Stromal cell of bone marrow (primary cell): ENCODE results near the gene MBD3L2B.

Experiments used
- DNase-seq: peaks from one replicate; pipeline ENCODE4 v3.0.0-alpha.2; 2012; ENCODE audit warnings: low read depth

The MBD3L2B gene

DNA sequence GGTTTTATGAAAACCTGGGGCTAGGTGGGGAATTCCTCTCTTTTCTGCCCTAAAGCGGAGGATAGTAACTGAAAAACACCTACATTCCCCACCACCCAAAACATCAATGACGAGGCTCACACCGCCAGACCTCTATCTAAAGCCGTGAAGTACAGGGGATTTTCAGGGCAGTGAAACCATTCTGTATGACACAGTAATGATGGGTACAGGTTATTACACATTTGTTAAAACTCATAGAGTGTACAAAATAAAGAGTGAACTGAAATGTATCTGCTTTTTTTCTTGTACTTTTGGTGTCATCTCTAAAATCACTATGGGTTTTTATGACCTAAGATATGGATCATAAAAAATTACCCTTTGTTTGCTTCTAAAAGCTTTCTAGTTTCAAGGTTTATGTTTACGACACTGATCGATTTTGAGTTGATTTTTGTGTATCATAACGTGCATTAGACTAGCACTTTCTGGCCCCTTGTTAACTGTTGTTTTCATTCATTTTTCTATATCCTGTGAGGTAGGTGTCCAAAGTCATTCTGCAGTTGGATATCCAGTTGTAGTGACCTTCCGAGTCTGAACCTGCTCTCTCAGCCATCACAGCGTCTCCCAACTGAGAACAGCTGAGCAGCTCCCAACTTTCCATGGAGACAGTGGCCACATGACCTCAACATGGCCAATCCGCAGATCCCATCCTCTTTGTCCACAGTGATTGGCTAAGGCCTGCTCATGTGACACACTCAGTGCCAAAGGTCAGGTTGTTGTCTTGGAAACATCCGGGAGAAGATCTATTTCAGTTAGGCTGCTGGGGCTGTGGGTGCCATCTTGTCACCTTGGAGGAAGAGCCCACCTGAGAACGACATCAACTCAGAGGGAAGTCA, 10.3 kb downstream of the MBD3L2B start:
- DNase-seq, result no peak

- no peak for DNase-seq
These were observed 13.4 kb downstream of the MBD3L2B start for GRCh38 chr19:7007859-7008258.

GRCh38 chr19:7006135-7006704, 15.0 kb downstream of the MBD3L2B start:
- no peak for DNase-seq

- no peak for DNase-seq
These were observed 16.8 kb downstream of the MBD3L2B start for GRCh38 chr19:7004313-7004931.

- no peak for DNase-seq
These were observed 20.4 kb downstream of the MBD3L2B start for GRCh38 chr19:7000816-7001215.

DNA sequence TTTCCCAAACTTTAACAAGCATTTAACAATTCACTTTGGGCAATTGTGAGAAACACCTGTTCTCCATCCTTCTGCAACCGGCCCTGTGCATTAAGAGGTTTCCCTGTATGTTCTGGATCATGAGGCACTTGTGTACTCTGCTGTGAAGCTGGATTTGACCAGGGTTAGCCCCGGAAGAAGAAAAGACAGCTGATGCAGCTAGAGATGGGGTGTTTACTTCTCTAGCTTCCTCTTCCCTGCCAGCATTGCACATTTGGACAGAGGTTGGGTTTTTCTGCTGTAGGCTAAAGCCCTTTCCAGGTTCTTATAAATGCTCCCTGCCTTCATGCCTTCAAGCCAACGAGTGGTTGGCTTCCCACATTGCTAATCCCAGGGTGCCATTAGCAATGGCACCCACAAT, 20.9 kb downstream of the MBD3L2B start:
- DNase-seq, result no peak

GRCh38 chr19:6999933-7000332, 21.3 kb downstream of the MBD3L2B start:
- DNase-seq, result no peak

DNA sequence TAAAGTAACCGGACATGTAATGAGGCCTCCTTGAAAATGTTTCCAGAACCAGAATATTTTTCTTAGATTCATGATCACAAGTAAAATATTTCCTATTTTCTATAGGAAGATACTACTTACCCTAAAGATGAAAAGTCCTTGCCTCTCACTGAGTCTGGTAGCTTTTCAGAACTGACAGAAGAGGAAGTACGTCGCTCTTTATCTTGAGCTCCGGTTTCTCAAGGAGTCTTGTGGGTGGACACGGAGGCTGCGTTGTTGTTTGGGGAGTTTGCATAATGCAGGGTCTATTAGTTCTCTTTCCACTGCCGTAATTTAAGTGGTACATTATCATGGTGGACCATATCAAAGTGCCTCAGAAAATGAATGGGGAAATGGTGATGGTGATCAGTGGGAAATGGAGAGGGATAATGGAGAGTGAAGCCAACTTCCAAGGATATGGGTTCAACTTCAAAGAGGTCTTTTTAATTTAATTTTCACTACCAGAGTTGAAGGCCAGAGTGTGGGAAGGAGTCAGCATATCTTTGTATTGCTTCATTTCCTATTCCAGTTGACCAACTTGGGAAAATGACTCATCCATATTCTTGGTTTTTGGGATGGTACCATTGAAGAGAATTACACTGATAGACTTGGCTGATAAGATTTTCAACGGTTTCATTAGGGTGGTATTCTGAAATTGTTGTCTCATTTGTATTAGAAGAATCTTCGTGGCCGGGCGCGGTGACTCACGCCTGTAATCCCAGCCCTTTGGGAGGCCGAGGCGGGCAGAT, 23.4 kb downstream of the MBD3L2B start:
- DNase-seq, result no peak

DNA sequence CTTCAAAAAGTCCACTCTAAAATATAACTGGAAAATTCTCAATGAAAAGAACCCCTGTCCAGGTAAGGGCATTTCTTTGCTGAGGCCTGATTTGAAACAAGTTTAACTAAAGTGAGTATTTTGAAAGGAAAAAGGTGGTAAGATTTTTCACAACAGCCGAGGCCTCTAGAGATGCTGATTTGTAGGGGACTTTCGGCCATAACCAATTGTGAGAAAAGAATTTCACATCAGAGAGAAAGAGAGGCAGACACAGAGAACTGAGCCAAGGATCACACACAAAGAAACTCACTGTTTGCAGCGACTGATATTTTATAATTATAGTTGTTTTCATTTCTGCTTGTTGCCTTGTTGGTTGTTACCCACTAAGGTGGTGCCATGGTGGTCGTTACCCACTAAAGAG, 24.4 kb downstream of the MBD3L2B start:
- DNase-seq, result no peak

DNA sequence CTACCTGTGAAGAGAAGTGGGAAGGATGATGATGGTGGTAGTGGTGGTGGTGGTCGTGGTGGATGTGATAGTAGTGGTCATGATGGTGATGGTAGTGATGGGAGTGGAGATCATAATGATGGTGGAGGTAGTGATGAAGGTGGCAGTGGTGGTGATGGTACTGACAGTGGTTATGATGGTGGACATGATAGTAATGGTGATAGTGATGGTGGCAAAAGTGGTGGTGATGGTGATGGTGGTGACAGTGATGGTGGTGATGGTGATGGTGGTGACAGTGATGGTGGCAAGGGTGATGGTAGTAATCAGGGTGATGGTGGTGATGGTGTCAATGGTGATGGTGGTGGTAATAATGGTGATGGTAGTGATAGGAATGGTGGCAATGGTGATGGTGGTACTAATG, 26.2 kb downstream of the MBD3L2B start:
- DNase-seq, result no peak

- no peak for DNase-seq
These were observed 33.0 kb downstream of the MBD3L2B start for GRCh38 chr19:6988257-6988656.

DNA sequence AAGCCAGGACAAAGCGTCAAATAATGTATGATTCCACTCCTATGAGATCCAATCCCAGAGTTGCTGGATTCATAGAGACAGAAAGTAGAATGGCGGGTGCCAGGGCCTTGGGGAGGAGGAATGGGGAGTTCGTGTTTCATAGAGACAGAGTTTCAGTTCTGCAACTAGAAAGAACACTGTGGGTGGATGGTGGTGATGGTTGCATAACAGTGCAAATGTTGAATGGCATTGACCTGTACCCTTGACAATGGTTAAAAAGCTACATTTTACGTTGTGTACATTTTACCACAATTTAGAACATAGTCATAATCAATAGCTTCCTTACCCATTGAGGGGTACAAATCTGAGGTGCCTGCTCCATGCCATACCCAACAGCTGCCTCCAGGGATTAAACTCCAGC, 33.4 kb downstream of the MBD3L2B start:
- DNase-seq, result no peak

DNA sequence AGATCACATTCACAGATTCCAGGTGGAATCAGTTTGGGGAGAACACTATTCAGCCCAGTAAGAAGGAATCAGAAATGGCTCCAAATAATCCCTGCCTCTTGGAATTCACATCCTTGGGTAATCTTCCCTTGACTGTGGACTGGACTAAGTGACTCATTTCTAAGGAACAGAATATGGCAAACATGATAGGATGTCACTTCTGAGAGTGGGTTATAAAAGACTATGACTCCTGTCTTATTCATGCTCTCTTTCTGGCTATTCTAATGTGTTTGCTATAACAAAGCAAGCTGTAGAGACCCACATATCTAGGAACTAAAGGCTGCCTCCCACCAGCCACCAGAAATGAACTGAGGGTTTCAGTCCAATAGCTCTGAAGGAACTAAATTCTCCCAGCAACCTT, 37.8 kb downstream of the MBD3L2B start:
- DNase-seq, result no peak

DNA sequence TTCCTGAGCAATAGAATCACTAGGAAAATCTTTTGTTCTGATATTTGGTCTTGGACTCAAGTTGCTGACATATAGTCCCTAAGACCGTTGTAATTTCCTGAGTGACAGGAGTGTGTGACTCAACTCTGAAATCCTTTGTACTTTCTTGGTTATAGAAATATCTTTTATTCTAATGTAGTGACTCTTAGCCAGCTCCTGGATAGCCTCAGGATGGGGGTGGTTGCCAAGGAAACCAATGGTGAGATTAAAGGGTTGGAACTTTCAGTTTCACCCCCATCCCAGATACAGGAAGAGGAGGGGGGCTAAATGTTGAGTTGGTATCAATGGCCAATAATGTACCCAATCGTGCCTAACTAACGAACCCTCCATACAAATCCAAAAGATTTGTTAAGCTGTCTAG, 41.8 kb downstream of the MBD3L2B start:
- no peak for DNase-seq

GRCh38 chr19:6976197-6976596, 45.0 kb downstream of the MBD3L2B start:
- no peak for DNase-seq

- no peak for DNase-seq
These were observed 49.9 kb downstream of the MBD3L2B start for GRCh38 chr19:6971366-6971765.

GRCh38 chr19:6970443-6970842, 50.8 kb downstream of the MBD3L2B start:
- no peak for DNase-seq

- no peak for DNase-seq
These were observed 51.2 kb downstream of the MBD3L2B start for GRCh38 chr19:6970021-6970420.

DNA sequence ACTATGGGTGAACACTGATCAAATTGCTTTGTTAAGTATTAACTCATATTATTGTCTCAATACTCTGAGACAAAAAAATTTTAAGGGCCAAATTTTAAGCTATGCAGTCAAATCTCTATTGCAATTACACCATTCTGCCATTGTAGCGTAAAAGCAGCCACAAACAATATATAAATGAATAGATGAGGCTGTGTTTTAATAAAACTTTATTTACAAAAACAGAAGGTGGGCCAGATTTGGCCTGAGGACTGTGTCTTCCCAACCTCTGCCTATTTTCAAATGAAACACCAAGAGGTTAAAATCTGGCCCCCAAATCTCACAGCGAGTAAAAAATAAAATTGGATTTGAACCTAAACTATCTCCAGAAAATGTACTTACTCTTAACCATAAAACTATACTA, 51.7 kb downstream of the MBD3L2B start:
- no peak for DNase-seq
